Measurements from ENCODE around the gene BPIFA3. TPM values are rescaled to one million over a fixed set of nuclear protein-coding genes. Genes with fewer than 3 reads are reported as not detected.

The BPIFA3 gene
- total RNA-seq, 1 donor from 2014 or later: not detected

- no peak overlapping the region for H3K4me3 ChIP-seq (ENCODE audit: low read depth, low read length)
- no peak for DNase-seq (ENCODE audit: low read depth)
- no peak for FAIRE-seq
- H3K36me3 ChIP-seq (ENCODE audit: control insufficient read depth, insufficient read depth, low read length): no peaks in the 10 kb centered on the region
- no peaks in the 10 kb centered on the region for H3K27me3 ChIP-seq (ENCODE audit: control insufficient read depth, insufficient read depth, low read length)
- no peak for TF ChIP-seq CTCF (IDR thresholded peaks at IDR 0.05; ENCODE audit: insufficient read depth, low read length, severe bottlenecking)
Observed at GRCh38 chr20:33187491-33187890, 29.7 kb upstream of the BPIFA3 start.

- FAIRE-seq: no peak
- no peak for DNase-seq (ENCODE audit: low read depth)
- Histone ChIP-seq H3K4me3 (ENCODE audit: low read depth, low read length) (no peak overlapping the region), H3K27me3 (ENCODE audit: control insufficient read depth, insufficient read depth, low read length) (no peaks in the 10 kb centered on the region), H3K36me3 (ENCODE audit: control insufficient read depth, insufficient read depth, low read length) (no peaks in the 10 kb centered on the region)
- TF ChIP-seq CTCF (IDR thresholded peaks at IDR 0.05; ENCODE audit: insufficient read depth, low read length, severe bottlenecking): no peak
Observed at GRCh38 chr20:33188421-33188820, 28.7 kb upstream of the BPIFA3 start.

- Histone ChIP-seq H3K4me3 (ENCODE audit: low read depth, low read length) (no peak overlapping the region), H3K27me3 (ENCODE audit: control insufficient read depth, insufficient read depth, low read length) (no peaks in the 10 kb centered on the region), H3K36me3 (ENCODE audit: control insufficient read depth, insufficient read depth, low read length) (no peaks in the 10 kb centered on the region)
- FAIRE-seq (no peak), DNase-seq (ENCODE audit: low read depth) (no peak)
- TF ChIP-seq CTCF (IDR thresholded peaks at IDR 0.05; ENCODE audit: insufficient read depth, low read length, severe bottlenecking): no peak
Observed at GRCh38 chr20:33191484-33191883, 25.7 kb upstream of the BPIFA3 start.

- DNase-seq (ENCODE audit: low read depth) (no peak), FAIRE-seq (no peak)
- no peak for TF ChIP-seq CTCF (IDR thresholded peaks at IDR 0.05; ENCODE audit: insufficient read depth, low read length, severe bottlenecking)
- H3K27me3 ChIP-seq (ENCODE audit: control insufficient read depth, insufficient read depth, low read length): no peaks in the 10 kb centered on the region
- no peak overlapping the region for H3K4me3 ChIP-seq (ENCODE audit: low read depth, low read length)
- H3K36me3 ChIP-seq (ENCODE audit: control insufficient read depth, insufficient read depth, low read length): no peaks in the 10 kb centered on the region
Observed at GRCh38 chr20:33191955-33192354, 25.2 kb upstream of the BPIFA3 start.

- no peak for TF ChIP-seq CTCF (IDR thresholded peaks at IDR 0.05; ENCODE audit: insufficient read depth, low read length, severe bottlenecking)
- H3K36me3 ChIP-seq (ENCODE audit: control insufficient read depth, insufficient read depth, low read length): no peaks in the 10 kb centered on the region
- FAIRE-seq: peak; percentile 89
- H3K4me3 ChIP-seq (ENCODE audit: low read depth, low read length): no peak overlapping the region
- no peak for DNase-seq (ENCODE audit: low read depth)
- no peaks in the 10 kb centered on the region for H3K27me3 ChIP-seq (ENCODE audit: control insufficient read depth, insufficient read depth, low read length)
Observed at GRCh38 chr20:33192912-33193501, 24.1 kb upstream of the BPIFA3 start.

- DNase-seq (ENCODE audit: low read depth) (no peak), FAIRE-seq (no peak)
- TF ChIP-seq CTCF (IDR thresholded peaks at IDR 0.05; ENCODE audit: insufficient read depth, low read length, severe bottlenecking): no peak
- Histone ChIP-seq H3K27me3 (ENCODE audit: control insufficient read depth, insufficient read depth, low read length) (no peaks in the 10 kb centered on the region), H3K4me3 (ENCODE audit: low read depth, low read length) (no peak overlapping the region), H3K36me3 (ENCODE audit: control insufficient read depth, insufficient read depth, low read length) (no peaks in the 10 kb centered on the region)
Observed at GRCh38 chr20:33199026-33199425, 18.1 kb upstream of the BPIFA3 start.
